ENCODE measurements around the gene B4GALNT2.
"Not testable (repeated sequence)": the region's sequence is repeated elsewhere in the genome, so short reads cannot be mapped to it uniquely, and the experiment has no call there.

Gene B4GALNT2, protein sequence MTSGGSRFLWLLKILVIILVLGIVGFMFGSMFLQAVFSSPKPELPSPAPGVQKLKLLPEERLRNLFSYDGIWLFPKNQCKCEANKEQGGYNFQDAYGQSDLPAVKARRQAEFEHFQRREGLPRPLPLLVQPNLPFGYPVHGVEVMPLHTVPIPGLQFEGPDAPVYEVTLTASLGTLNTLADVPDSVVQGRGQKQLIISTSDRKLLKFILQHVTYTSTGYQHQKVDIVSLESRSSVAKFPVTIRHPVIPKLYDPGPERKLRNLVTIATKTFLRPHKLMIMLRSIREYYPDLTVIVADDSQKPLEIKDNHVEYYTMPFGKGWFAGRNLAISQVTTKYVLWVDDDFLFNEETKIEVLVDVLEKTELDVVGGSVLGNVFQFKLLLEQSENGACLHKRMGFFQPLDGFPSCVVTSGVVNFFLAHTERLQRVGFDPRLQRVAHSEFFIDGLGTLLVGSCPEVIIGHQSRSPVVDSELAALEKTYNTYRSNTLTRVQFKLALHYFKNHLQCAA

DNA sequence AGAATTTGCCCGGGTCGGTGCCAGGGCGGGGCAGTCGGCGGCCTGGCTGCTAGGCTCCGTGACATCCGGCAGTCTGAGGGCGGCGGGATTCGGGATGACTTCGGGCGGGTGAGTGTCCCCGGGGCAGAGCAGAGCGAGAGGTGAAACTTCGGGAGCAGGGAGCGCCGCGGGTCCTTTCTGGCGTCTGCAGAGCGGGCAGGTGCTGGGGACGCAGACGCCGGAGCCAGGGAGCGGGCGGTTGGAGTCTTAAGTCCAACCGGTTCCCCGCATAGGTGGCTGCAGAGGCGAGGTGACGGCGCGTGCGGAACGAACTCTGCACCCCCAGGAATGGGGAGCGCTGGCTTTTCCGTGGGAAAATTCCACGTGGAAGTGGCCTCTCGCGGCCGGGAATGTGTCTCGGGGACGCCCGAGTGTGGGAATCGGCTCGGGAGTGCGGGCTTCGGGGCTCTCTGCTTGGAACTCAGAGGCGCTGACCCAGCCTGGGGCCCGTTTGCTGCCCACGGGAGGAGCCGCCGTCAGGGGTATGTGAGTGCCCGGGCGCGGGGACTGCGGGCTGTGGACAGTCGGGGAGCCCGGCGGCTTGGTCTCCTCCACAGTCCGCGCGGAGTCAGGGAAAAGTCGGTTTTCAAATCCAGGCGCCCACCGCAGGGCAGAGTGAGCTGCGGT, at the start of gene B4GALNT2:
B4GALNT2 (plus strand) TSS at position 71 of the 666 bp plus-strand sequence; CDS start at position 95, 24 bp downstream.
- no peak within 1 kb of the TSS for H3K4me2 ChIP-seq (ENCODE audit: low read depth, low read length, poor library complexity, severe bottlenecking)
- no peaks in the 10 kb centered on the region for H3K36me3 ChIP-seq (ENCODE audit: insufficient read depth, low read length)
- no peaks in the 10 kb centered on the region for H3K79me2 ChIP-seq (ENCODE audit: insufficient read depth, low read length)
- no peaks in the 10 kb centered on the region for H3K4me1 ChIP-seq (ENCODE audit: insufficient read depth, low read length, poor library complexity, severe bottlenecking)
- no peak within 1 kb of the TSS for H3K9ac ChIP-seq (ENCODE audit: low read depth, low read length, poor library complexity, severe bottlenecking)
- H3K9me3 ChIP-seq (ENCODE audit: insufficient read depth, low read depth, low read length) = no peaks in the 10 kb centered on the region
- TF ChIP-seq, protein P1, sequence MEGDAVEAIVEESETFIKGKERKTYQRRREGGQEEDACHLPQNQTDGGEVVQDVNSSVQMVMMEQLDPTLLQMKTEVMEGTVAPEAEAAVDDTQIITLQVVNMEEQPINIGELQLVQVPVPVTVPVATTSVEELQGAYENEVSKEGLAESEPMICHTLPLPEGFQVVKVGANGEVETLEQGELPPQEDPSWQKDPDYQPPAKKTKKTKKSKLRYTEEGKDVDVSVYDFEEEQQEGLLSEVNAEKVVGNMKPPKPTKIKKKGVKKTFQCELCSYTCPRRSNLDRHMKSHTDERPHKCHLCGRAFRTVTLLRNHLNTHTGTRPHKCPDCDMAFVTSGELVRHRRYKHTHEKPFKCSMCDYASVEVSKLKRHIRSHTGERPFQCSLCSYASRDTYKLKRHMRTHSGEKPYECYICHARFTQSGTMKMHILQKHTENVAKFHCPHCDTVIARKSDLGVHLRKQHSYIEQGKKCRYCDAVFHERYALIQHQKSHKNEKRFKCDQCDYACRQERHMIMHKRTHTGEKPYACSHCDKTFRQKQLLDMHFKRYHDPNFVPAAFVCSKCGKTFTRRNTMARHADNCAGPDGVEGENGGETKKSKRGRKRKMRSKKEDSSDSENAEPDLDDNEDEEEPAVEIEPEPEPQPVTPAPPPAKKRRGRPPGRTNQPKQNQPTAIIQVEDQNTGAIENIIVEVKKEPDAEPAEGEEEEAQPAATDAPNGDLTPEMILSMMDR (conservative IDR thresholded peaks at IDR 0.05; ENCODE audit: low read length) = no peak
- no peak for TF ChIP-seq EZH2phosphoT487 (IDR thresholded peaks at IDR 0.05; ENCODE audit: borderline replicate concordance)
- no peaks in the 10 kb centered on the region for H4K20me1 ChIP-seq (ENCODE audit: insufficient read depth, low read length, poor library complexity, severe bottlenecking)
- no peaks in the 10 kb centered on the region for H3F3A ChIP-seq (ENCODE audit: low read depth)
- H2AFZ ChIP-seq (ENCODE audit: low read length) = no peak within 1 kb of the TSS
- no peaks in the 10 kb centered on the region for H3K27me3 ChIP-seq (ENCODE audit: insufficient read depth, low read length, poor library complexity, severe bottlenecking)
- no peaks in the 10 kb centered on the region for H3K9me2 ChIP-seq (replicated peaks; ENCODE audit: low read depth, low read length)
- H3K4me3 ChIP-seq (ENCODE audit: low read length, poor library complexity, severe bottlenecking) = no peak within 1 kb of the TSS

DNA sequence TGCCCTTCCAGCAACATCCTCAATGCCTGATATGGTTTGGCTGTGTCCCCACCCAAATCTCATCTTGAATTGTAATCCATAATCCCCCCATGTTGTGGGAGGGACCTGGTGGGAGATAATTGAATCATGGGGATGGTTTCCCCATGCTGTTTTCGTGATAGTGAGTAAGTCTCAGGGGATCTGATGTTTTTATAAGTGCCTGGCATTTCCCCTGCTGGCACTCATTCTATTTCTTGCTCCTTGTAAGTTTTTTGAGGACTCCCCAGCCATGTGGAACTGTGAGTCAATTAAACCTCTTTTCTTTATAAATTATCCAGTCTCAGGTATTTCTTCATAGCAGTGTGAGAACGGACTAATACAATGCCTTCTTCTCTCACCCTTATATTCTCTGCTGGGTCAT, 47.5 kb upstream of the B4GALNT2 start:
- H4K20me1 ChIP-seq (ENCODE audit: insufficient read depth, low read length, poor library complexity, severe bottlenecking); H3K27me3 ChIP-seq (ENCODE audit: insufficient read depth, low read length, poor library complexity, severe bottlenecking); H3K4me2 ChIP-seq (ENCODE audit: low read depth, low read length, poor library complexity, severe bottlenecking); H3K9me2 ChIP-seq (replicated peaks; ENCODE audit: low read depth, low read length); H2AFZ ChIP-seq (ENCODE audit: low read length); H3K79me2 ChIP-seq (ENCODE audit: insufficient read depth, low read length); H3F3A ChIP-seq (ENCODE audit: low read depth); H3K36me3 ChIP-seq (ENCODE audit: insufficient read depth, low read length); H3K4me3 ChIP-seq (ENCODE audit: low read length, poor library complexity, severe bottlenecking); H3K4me1 ChIP-seq (ENCODE audit: insufficient read depth, low read length, poor library complexity, severe bottlenecking); H3K9me3 ChIP-seq (ENCODE audit: insufficient read depth, low read depth, low read length); H3K9ac ChIP-seq (ENCODE audit: low read depth, low read length, poor library complexity, severe bottlenecking): not testable (repeated sequence)

- Histone ChIP-seq H3K9ac (ENCODE audit: low read depth, low read length, poor library complexity, severe bottlenecking) (no peak overlapping the region), H4K20me1 (ENCODE audit: insufficient read depth, low read length, poor library complexity, severe bottlenecking) (no peaks in the 10 kb centered on the region), H3K36me3 (ENCODE audit: insufficient read depth, low read length) (no peaks in the 10 kb centered on the region), H3K4me2 (ENCODE audit: low read depth, low read length, poor library complexity, severe bottlenecking) (no peak overlapping the region), H3K9me2 (replicated peaks; ENCODE audit: low read depth, low read length) (no peaks in the 10 kb centered on the region), H2AFZ (ENCODE audit: low read length) (no peak overlapping the region), H3K27me3 (ENCODE audit: insufficient read depth, low read length, poor library complexity, severe bottlenecking) (no peaks in the 10 kb centered on the region), H3K4me3 (ENCODE audit: low read length, poor library complexity, severe bottlenecking) (no peak overlapping the region), H3K4me1 (ENCODE audit: insufficient read depth, low read length, poor library complexity, severe bottlenecking) (no peaks in the 10 kb centered on the region), H3F3A (ENCODE audit: low read depth) (no peaks in the 10 kb centered on the region), H3K79me2 (ENCODE audit: insufficient read depth, low read length) (no peaks in the 10 kb centered on the region), H3K9me3 (ENCODE audit: insufficient read depth, low read depth, low read length) (no peaks in the 10 kb centered on the region)
- TF ChIP-seq EZH2phosphoT487 (IDR thresholded peaks at IDR 0.05; ENCODE audit: borderline replicate concordance) = no peak
- TF ChIP-seq, protein P1 (conservative IDR thresholded peaks at IDR 0.05; ENCODE audit: low read length) = no peak
These were observed 46.8 kb upstream of the B4GALNT2 start for GRCh38 chr17:49085565-49086315.
